Heart right ventricle (tissue), 16 donors: ENCODE data around the gene MTURN. TPM values are rescaled to one million over a fixed set of nuclear protein-coding genes. Genes with fewer than 3 reads are reported as not detected.

Experiments used
- ATAC-seq, 8 donors: fragments of 200-7000 bp; cut with Tn5 transposase; one replicate each; pipeline ENCODE4 v1.9.1; 2020; ENCODE audit warnings: mild to moderate bottlenecking in 8 of 8, moderate library complexity in 8 of 8, moderate number of reproducible peaks in 1 of 8
- DNase-seq, 2 donors: peaks; one replicate each; pipeline ENCODE4 v3.0.0-alpha.2; 2020
- H3K27ac ChIP-seq, 10 donors: fragments of 200-600 bp; sonication (generic) in 2 of 10; one replicate each; pipeline versions ENCODE4 v1.5.0 to v1.8.0; 2020 to 2022; ENCODE audit warnings: mild to moderate bottlenecking in 3 of 10
- H3K27me3 ChIP-seq, 7 donors: fragments of 200-600 bp; one replicate each; pipeline ENCODE4 v1.8.0; 2021 to 2022; ENCODE audit warnings: mild to moderate bottlenecking in 2 of 7
- H3K36me3 ChIP-seq, 9 donors: fragments of 200-600 bp; sonication (generic) in 1 of 9; one replicate each; pipeline versions ENCODE4 v1.5.0 to v1.8.0; 2020 to 2022; ENCODE audit warnings: mild to moderate bottlenecking in 2 of 9
- H3K4me1 ChIP-seq, 9 donors: fragments of 200-600 bp; sonication (generic) in 1 of 9; one replicate each; pipeline versions ENCODE4 v1.5.0 to v1.8.0; 2020 to 2022; ENCODE audit warnings: mild to moderate bottlenecking in 4 of 9
- H3K4me3 ChIP-seq, 10 donors: fragments of 200-600 bp; sonication (generic) in 2 of 10; one replicate each; pipeline versions ENCODE4 v1.5.0 to v1.8.0; 2020 to 2022; ENCODE audit warnings: mild to moderate bottlenecking in 7 of 10, moderate library complexity in 2 of 10
- H3K9me3 ChIP-seq, 11 donors: fragments of 200-600 bp in 10 of 11; sonication (generic) in 2 of 11; one replicate each; pipeline versions ENCODE4 v1.5.0 to v1.8.0; 2013 to 2022; ENCODE audit warnings: mild to moderate bottlenecking in 2 of 11, control low read depth in 1 of 11, moderate library complexity in 1 of 11
- WGBS, 2 donors: extraction: QIAGEN DNeasy Blood & Tissue Kit; methylation state at CpG; one replicate each; pipeline ENCODE4 v1.1.7; 2013; ENCODE audit warnings: inconsistent platforms in 1 of 2; 5-methylcytosine and 5-hydroxymethylcytosine counted together
- intact Hi-C, 10 donors: fragments of 100-400 bp; cut with DNase I; formaldehyde crosslinking; loops; one replicate each; pipeline versions ENCODE4 v1.11.1 to v1.14.2; 2022
- polyA plus RNA-seq, 2 donors: library from polyadenylated mRNA; stranded (reverse); fragments of 200-250 nt; gene quantifications; one replicate each; pipeline ENCODE4 v1.2.3, GENCODE V29; 2013
- total RNA-seq, 10 donors: library from RNA; stranded (reverse); fragmentation: NEBNext Ultra II Directional in 3 of 10; extraction: Animal tissue kit (Norgen Biotek cat#: 25700) in 3 of 10; gene quantifications; one replicate each; pipeline versions ENCODE4 v1.2.1 to v1.2.4, GENCODE V29; 2021 to 2023
- TF ChIP-seq, protein P1 (sequence below), 9 donors: fragments of 200-600 bp; sonication (generic) in 2 of 9; IDR thresholded peaks; one replicate each; pipeline versions ENCODE4 v1.5.0 to v1.8.0; 2021 to 2022; ENCODE audit warnings: antibody characterized with exemption in 9 of 9, mild to moderate bottlenecking in 5 of 9, moderate library complexity in 1 of 9
- donor health status: Arrhythmogenic right ventricular cardiomyopathy.
- donor health status: ischemic (EF 13 %, LVEDD 7.1; RV severe dilation, severe dysfunction).
- donor health status: healthy with polysubstance abuse.
- donor health status: DM: no; HTN: yes; CAD: no.
- donor health status: DM: no; HTN: no; CAD: no.
- donor health status: ischemic (EF 25% LVEDD 6.9; RV normal size, moderate dysfunction).
- donor health status: ischemic (EF 25% LVEDD 5.7; RV mildly dilated, moderate dysfunction).
- donor health status: healthy.
- donor health status: DM: yes; HTN: yes; CAD: no.
- donor health status: Ischemic cardiomyopathy.
- donor health status: ischemic (EF 35%, LVEDD 5.7; RV mildly dilated, moderate dysfunction).
- donor health status: nonischemic (EF 11% LVEDD 7.7; RV severe dilation, severe dysfunction).
- donor health status: DM: yes; HTN: yes; CAD: no.
- donor health status: PGD.
- donor health status: ischemic (EF 29% LVEDD 5.4; RV normal size, mild dysfunction).
- donor health status: nonischemic (EF 23%, LVEDD 6.1; RV moderate dilation, normal function).

The MTURN gene
- total and polyA plus RNA-seq, 12 donors = 8.8 to 46.4 (median 29.0) TPM

DNA sequence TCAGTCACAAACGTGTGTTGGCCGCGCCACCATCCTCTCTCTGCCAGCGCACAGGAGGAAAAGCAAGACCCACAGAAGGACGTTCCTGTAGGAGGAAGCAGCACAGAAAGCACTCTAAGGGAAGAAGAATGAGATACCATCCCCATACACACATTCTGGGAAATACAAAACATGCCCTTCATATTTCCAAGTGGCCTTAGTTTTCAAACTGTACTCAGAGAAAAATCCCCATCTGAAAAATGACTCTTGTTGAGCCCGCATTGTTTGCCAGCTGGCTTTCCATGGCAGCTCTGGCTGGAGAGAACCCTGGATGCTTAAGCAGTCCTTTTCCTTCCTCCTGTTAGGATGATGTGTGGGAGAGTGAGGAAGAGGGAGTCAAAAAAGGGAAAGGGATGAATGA, 33.1 kb downstream of the MTURN start:
- peaks cover 0 to 89% (median 30%) of the 10 kb centered on the region in 9 donors for H3K4me1 ChIP-seq
- 83 to 86% methylated on average over 6 of the region's 6 CpGs for WGBS, 2 donors

GRCh38 chr7:30168835-30169573, 34.2 kb downstream of the MTURN start:
- no peak for DNase-seq
- no peaks in the 10 kb centered on the region for H3K9me3 ChIP-seq
- no peak overlapping the region for H3K4me3 ChIP-seq
- ATAC-seq = peak in 2 of 8 donors; percentile 5 to 32
- 70 to 84% methylated on average over 16 of the region's 16 CpGs for whole genome bisulfite sequencing, 2 donors
- no peaks in the 10 kb centered on the region for H3K36me3 ChIP-seq
- H3K27ac ChIP-seq = peak overlapping the region in 4 of 10 donors; percentile 20 to 72 (median 30)
- no peaks in the 10 kb centered on the region for H3K27me3 ChIP-seq
- TF ChIP-seq, protein P1, sequence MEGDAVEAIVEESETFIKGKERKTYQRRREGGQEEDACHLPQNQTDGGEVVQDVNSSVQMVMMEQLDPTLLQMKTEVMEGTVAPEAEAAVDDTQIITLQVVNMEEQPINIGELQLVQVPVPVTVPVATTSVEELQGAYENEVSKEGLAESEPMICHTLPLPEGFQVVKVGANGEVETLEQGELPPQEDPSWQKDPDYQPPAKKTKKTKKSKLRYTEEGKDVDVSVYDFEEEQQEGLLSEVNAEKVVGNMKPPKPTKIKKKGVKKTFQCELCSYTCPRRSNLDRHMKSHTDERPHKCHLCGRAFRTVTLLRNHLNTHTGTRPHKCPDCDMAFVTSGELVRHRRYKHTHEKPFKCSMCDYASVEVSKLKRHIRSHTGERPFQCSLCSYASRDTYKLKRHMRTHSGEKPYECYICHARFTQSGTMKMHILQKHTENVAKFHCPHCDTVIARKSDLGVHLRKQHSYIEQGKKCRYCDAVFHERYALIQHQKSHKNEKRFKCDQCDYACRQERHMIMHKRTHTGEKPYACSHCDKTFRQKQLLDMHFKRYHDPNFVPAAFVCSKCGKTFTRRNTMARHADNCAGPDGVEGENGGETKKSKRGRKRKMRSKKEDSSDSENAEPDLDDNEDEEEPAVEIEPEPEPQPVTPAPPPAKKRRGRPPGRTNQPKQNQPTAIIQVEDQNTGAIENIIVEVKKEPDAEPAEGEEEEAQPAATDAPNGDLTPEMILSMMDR (IDR thresholded peaks at IDR 0.05) = no peak
- peaks cover 4 to 89% (median 30%) of the 10 kb centered on the region in 9 donors for H3K4me1 ChIP-seq
- intact Hi-C loops = loop anchor here in 9 of 10 donors (5.0 to 10.0 kb wide), 7 partner anchors 96 to 396 kb away; partner anchors contain the start of gene ZNRF2 (in 1 of the 9)

More for the DNA sequence above, 33.1 kb downstream of the MTURN start:
- intact Hi-C loops = loop anchor here in 9 of 10 donors (5.0 to 10.0 kb wide), 7 partner anchors 97 to 397 kb away; partner anchors contain the start of gene ZNRF2 (in 1 of the 9)
- Histone ChIP-seq H3K36me3 (no peaks in the 10 kb centered on the region), H3K4me3 (no peak overlapping the region), H3K9me3 (no peaks in the 10 kb centered on the region), H3K27ac (peak overlapping the region in 1 of 10 donors; percentile 72), H3K27me3 (no peaks in the 10 kb centered on the region)
- ATAC-seq (no peak), DNase-seq (no peak)
- TF ChIP-seq, protein P1 (IDR thresholded peaks at IDR 0.05) = no peak

DNA sequence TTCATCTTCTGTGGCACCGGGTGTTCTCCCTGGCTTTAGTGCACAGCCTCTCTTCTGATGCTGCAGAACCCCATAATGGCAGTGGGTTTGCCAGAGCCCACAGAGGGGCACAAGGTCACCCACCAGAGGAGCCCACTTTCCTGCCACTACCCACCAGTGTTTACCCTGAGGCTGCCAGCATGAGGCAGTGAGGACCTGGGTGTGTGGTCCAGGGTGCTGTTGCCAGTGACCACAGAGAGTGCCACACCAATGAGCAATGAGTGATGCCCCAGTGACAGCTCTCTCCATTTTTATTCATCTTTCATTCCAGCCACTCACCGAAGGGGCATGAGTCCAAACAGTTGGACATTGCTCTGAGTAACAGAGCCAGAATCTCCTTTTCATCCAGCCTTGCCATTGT, 34.8 kb downstream of the MTURN start:
- DNase-seq (no peak), ATAC-seq (no peak)
- Histone ChIP-seq H3K9me3 (no peaks in the 10 kb centered on the region), H3K27me3 (no peaks in the 10 kb centered on the region), H3K4me1 (peaks cover 4 to 89% (median 31%) of the 10 kb centered on the region in 9 donors), H3K27ac (peak overlapping the region in 3 of 10 donors; percentile 22 to 68 (median 38)), H3K4me3 (no peak overlapping the region), H3K36me3 (no peaks in the 10 kb centered on the region)
- TF ChIP-seq, protein P1 (IDR thresholded peaks at IDR 0.05) = no peak
- WGBS, 2 donors = 84 to 89% methylated on average over 2 of the region's 2 CpGs
- intact Hi-C loops = loop anchor here in 9 of 10 donors (5.0 to 10.0 kb wide), 7 partner anchors 95 to 395 kb away; partner anchors contain the start of gene ZNRF2 (in 1 of the 9)

GRCh38 chr7:30170476-30171205, 35.9 kb downstream of the MTURN start:
- Histone ChIP-seq H3K4me1 (peaks cover 11 to 90% (median 35%) of the 10 kb centered on the region in 9 donors), H3K9me3 (no peaks in the 10 kb centered on the region), H3K27me3 (no peaks in the 10 kb centered on the region), H3K36me3 (no peaks in the 10 kb centered on the region), H3K27ac (peak overlapping the region in 1 of 10 donors; percentile 68), H3K4me3 (no peak overlapping the region)
- no peak for DNase-seq
- WGBS, 2 donors = 85 to 86% methylated on average over 6 of the region's 6 CpGs
- TF ChIP-seq, protein P1 (IDR thresholded peaks at IDR 0.05) = no peak
- ATAC-seq = no peak
- intact Hi-C loops = loop anchor here in 4 of 10 donors (5.0 to 10.0 kb wide), 4 partner anchors 72 to 87 kb away; no protein-coding TSS in a partner anchor
